Psoas muscle (tissue), 8 donors: ENCODE measurements around the gene DUSP8. TPM values are rescaled to one million over a fixed set of nuclear protein-coding genes. Genes with fewer than 3 reads are reported as not detected.
A peak's percentile ranks its signal among the peaks of the same experiment; 100 is the strongest.

Experiments used
- ATAC-seq, 4 donors: fragments of 200-7000 bp; cut with Tn5 transposase; one replicate each; pipeline ENCODE4 v1.9.1; 2020; ENCODE audit warnings: moderate library complexity in 3 of 4, mild to moderate bottlenecking in 2 of 4
- DNase-seq, 2 donors: peaks; one replicate each; pipeline ENCODE4 v3.0.0-alpha.2; 2020
- H3K27ac ChIP-seq: fragments of 200-600 bp; one replicate; pipeline ENCODE4 v1.8.0; 2022
- H3K27me3 ChIP-seq, 3 donors: fragments of 200-600 bp in 1 of 3; one replicate each; pipeline versions ENCODE4 v1.6.1 to v1.8.0; 2013 to 2022; ENCODE audit warnings: low read length in 2 of 3, mild to moderate bottlenecking in 2 of 3, moderate library complexity in 1 of 3; ENCODE audit not compliant: insufficient read depth in 3 of 3
- H3K36me3 ChIP-seq, 2 donors: fragments of 200-600 bp in 1 of 2; one replicate each; pipeline versions ENCODE4 v1.6.1 to v1.8.0; 2013 to 2022; ENCODE audit warnings: low read depth in 1 of 2, mild to moderate bottlenecking in 1 of 2, moderate library complexity in 1 of 2; ENCODE audit not compliant: insufficient read depth in 1 of 2
- H3K4me1 ChIP-seq: fragments of 200-600 bp; one replicate; pipeline ENCODE4 v1.8.0; 2022
- H3K4me3 ChIP-seq: fragments of 200-600 bp; one replicate; pipeline ENCODE4 v1.8.0; 2022; ENCODE audit warnings: mild to moderate bottlenecking
- H3K9me3 ChIP-seq: fragments of 200-600 bp; one replicate; pipeline ENCODE4 v1.8.0; 2022
- WGBS, 3 donors: extraction: QIAGEN DNeasy Blood & Tissue Kit; methylation state at CpG; one replicate each; pipeline versions ENCODE4 v1.1.6 to v1.1.7; 2013; 5-methylcytosine and 5-hydroxymethylcytosine counted together
- intact Hi-C, 2 donors: fragments of 100-400 bp; cut with DNase I; formaldehyde crosslinking; loops; one replicate each; pipeline versions ENCODE4 v1.11.0 to v1.14.2; 2022
- polyA plus RNA-seq, 3 donors: library from polyadenylated mRNA; stranded (reverse); fragments of 200-250 nt; gene quantifications; one replicate each; pipeline ENCODE4 v1.2.3, GENCODE V29; 2013
- total RNA-seq, 4 donors: library from RNA; stranded (reverse); fragmentation: NEBNext Ultra II Directional in 2 of 4; extraction: Animal tissue kit (Norgen Biotek cat#: 25700) in 2 of 4; gene quantifications; one replicate each; pipeline versions ENCODE4 v1.2.1 to v1.2.4, GENCODE V29; 2021 to 2023
- TF ChIP-seq, protein P1 (sequence below): fragments of 200-600 bp; IDR thresholded peaks from one replicate; pipeline ENCODE4 v1.8.0; 2022; ENCODE audit warnings: antibody characterized with exemption
- donor health status: healthy with polysubstance abuse.
- donor health status: DM: no; HTN: no; CAD: no; lungs with moderate emphysema.
- donor health status: Bipolar disorder and iron deficiency.
- donor health status: healthy.
- donor health status: DM: yes; HTN: yes; CAD: no.
- donor health status: DM: no; HTN: no; CAD: no.
- donor health status: DM: no; HTN: no; CAD: no.
- donor health status: DM: yes; HTN: yes; CAD: no.

The DUSP8 gene
- total and polyA plus RNA-seq, 7 donors, result 1.0 to 15.2 (median 9.9) TPM

DNA sequence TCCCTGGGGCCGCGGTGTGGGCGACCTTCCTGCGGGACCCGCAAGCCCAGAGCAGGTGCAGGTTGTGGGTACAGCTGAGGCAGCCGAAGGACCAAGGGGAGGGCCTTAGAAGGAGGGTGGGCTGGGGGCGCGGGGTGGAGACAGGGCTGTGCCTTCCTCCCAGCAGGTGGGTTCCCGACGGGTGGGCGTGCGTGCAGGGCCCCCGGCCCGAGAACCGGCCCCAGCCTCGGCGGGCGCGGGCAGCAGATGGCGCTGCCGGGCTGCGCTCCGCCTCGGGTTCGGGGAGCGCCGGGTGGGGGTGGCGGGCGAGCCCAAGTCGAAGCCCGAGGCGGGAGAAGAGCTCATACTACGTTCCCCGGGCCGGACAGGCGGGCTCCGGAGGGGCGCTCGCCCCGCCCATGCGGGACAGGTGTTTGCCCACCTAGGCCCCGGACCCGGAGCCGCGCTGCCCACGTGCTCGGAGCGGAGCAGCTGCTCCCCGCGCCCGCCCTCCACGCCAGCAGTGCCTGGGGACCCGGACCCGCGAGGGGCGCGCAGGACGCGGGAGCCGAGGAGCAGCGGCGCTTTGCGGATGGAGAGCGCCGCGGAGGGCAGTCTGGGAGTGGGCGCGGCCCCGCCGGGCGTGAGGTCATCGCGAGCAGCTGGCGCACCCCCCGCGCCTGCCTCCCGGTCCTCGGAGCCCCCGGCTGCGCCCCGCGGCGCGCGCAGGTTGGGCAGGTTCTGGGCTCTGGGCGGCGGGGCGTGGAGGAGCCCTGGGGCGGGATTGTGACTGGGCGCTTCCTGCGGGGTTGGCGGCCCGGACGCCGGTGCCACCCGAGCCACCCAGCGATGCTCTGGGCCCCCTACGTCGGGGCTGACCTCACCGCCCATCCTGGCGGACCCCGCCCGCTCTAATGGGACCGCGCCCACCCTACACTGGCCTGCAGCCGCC, 25.3 kb downstream of the DUSP8 start:
- peak; percentile 76 to 79 (median 78) for ATAC-seq
- TF ChIP-seq, protein P1, sequence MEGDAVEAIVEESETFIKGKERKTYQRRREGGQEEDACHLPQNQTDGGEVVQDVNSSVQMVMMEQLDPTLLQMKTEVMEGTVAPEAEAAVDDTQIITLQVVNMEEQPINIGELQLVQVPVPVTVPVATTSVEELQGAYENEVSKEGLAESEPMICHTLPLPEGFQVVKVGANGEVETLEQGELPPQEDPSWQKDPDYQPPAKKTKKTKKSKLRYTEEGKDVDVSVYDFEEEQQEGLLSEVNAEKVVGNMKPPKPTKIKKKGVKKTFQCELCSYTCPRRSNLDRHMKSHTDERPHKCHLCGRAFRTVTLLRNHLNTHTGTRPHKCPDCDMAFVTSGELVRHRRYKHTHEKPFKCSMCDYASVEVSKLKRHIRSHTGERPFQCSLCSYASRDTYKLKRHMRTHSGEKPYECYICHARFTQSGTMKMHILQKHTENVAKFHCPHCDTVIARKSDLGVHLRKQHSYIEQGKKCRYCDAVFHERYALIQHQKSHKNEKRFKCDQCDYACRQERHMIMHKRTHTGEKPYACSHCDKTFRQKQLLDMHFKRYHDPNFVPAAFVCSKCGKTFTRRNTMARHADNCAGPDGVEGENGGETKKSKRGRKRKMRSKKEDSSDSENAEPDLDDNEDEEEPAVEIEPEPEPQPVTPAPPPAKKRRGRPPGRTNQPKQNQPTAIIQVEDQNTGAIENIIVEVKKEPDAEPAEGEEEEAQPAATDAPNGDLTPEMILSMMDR, result peak; percentile 80
- peak overlapping the region; percentile 63 for H3K4me3 ChIP-seq
- DNase-seq, result peak; percentile 55 to 76
- intact Hi-C loops, result loop anchor here (1.0 to 2.0 kb wide), 3 partner anchors 24 to 28 kb away; no protein-coding TSS in a partner anchor
- WGBS, 3 donors, result 1 to 2% (median 2%) methylated on average over 55 to 106 of the region's 106 CpGs
- peaks cover 0 to 6% (median 0%) of the 10 kb centered on the region in 3 donors for H3K27me3 ChIP-seq
- peaks cover 21% of the 10 kb centered on the region for H3K4me1 ChIP-seq
- H3K9me3 ChIP-seq, result no peaks in the 10 kb centered on the region
- peak overlapping the region; percentile 86 for H3K27ac ChIP-seq
- H3K36me3 ChIP-seq, result no peaks in the 10 kb centered on the region

DNA sequence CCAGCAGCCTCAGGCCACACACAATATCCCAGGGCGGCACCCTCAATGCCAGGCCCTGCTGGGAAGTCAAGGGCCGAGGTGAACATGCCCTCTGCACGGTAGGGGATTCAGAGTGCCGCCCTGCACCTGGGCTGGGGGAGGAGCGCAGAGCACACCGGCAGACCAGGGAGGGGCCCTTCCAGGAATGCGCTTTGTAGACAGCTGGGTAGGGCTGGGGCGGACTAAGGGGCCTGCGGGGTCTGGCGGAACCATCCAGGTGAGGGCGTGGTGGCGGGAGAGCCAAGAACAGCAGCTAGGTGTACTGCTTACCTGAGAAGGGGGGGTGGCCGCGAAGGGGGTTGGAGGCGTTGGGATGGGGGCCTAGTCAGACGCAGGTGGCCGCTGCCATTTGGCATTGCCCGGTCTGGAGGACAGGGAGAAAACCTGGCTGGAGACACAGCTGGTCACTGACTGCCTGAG, 26.0 kb downstream of the DUSP8 start:
- no peak overlapping the region for H3K4me3 ChIP-seq
- intact Hi-C loops, result loop anchor here (1.0 to 2.0 kb wide), 2 partner anchors 28 to 29 kb away; no protein-coding TSS in a partner anchor

DNA sequence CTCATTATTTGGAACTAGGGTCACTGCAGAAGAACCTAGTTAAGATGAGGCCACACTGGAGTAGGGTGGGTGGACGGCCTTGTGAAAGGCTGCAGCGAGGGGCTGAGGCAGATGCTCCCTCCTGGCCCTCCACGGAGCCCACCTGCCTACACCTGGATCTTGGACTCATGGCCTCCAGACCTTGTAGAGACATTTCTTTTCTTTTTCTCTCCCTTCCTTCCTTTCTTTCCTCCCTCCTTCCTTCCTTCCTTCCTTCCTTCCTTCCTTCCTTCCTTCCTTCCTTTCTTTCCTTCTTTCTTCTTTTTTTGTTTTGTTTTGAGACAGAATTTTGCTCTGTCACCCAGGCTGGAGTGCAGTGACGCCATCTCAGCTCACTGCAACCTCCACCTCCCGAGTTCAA, 26.6 kb downstream of the DUSP8 start:
- TF ChIP-seq, protein P1, result no peak
- intact Hi-C loops, result loop anchor here in 1 of 2 donors (2.0 kb wide), 1 partner anchor 83 kb away; the partner anchor contains the start of gene KRTAP5-5
- Histone ChIP-seq H3K27ac (no peak overlapping the region), H3K9me3 (no peaks in the 10 kb centered on the region), H3K27me3 (peaks cover 0 to 6% (median 0%) of the 10 kb centered on the region in 3 donors), H3K36me3 (no peaks in the 10 kb centered on the region), H3K4me3 (no peak overlapping the region), H3K4me1 (peaks cover 21% of the 10 kb centered on the region)
- WGBS, 3 donors, result 79 to 84% (median 79%) methylated on average over 5 of the region's 5 CpGs
- DNase-seq (no peak), ATAC-seq (no peak)

More for the DNA sequence above, 26.0 kb downstream of the DUSP8 start:
- Histone ChIP-seq H3K36me3 (no peaks in the 10 kb centered on the region), H3K27me3 (peaks cover 0 to 6% (median 0%) of the 10 kb centered on the region in 3 donors), H3K4me1 (peaks cover 21% of the 10 kb centered on the region), H3K27ac (no peak overlapping the region), H3K9me3 (no peaks in the 10 kb centered on the region)
- DNase-seq (no peak), ATAC-seq (no peak)
- 18 to 22% (median 19%) methylated on average over 17 to 18 of the region's 18 CpGs for WGBS, 3 donors
- TF ChIP-seq, protein P1, result no peak

DNA sequence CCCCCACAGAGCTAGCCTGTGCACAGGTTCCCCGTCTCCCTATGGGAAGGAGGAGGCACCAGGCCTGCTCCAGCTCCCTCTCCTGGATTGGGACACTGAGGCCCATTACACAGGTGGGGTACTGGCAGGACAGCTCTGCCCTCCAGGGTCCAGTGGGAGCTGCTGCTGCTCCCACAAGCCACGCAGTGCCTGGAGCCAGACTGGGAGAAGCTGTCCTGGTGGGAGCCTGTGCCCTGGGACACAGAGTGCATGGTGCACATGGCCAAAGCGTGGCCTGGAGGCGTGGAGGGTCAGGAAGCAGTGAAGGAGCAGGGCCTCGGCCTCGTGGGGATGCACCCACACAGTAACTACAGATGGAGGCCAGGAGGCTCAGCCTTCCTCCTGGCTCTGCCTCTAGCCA, 27.5 kb downstream of the DUSP8 start:
- Histone ChIP-seq H3K4me3 (no peak overlapping the region), H3K27ac (no peak overlapping the region), H3K36me3 (no peaks in the 10 kb centered on the region), H3K9me3 (no peaks in the 10 kb centered on the region), H3K4me1 (peaks cover 21% of the 10 kb centered on the region), H3K27me3 (peaks cover 0 to 6% (median 0%) of the 10 kb centered on the region in 3 donors)
- WGBS, 3 donors, result 82 to 90% (median 88%) methylated on average over 6 of the region's 6 CpGs
- DNase-seq (no peak), ATAC-seq (no peak)
- TF ChIP-seq, protein P1, result no peak
- intact Hi-C loops, result loop anchor here (2.0 to 5.0 kb wide), 2 partner anchors 83 to 84 kb away; partner anchors contain the start of gene KRTAP5-5 (in 2 of the 2)
